ENCODE data around the gene KIF26A. TPM values are rescaled to one million over a fixed set of nuclear protein-coding genes. Genes with fewer than 3 reads are reported as not detected.

KIF26A gene
- total RNA-seq, 1 experiment from 2014 or later: not detected

- in situ Hi-C loops (cut with HindIII; ENCODE audit: low pct_unique_long_range_greater_than_20kb, low sequenced_read_pairs): no loop called here
- no peak for DNase-seq (ENCODE audit: low read depth)
These were observed 18.1 kb upstream of the KIF26A start for GRCh38 chr14:104120281-104120741.

GRCh38 chr14:104121142-104121541 lies 17.2 kb upstream of the KIF26A start:
- no peak for DNase-seq (ENCODE audit: low read depth)
- in situ Hi-C loops (cut with HindIII; ENCODE audit: low pct_unique_long_range_greater_than_20kb, low sequenced_read_pairs): no loop called here

GRCh38 chr14:104123879-104124278 lies 14.5 kb upstream of the KIF26A start:
- in situ Hi-C loops (cut with HindIII; ENCODE audit: low pct_unique_long_range_greater_than_20kb, low sequenced_read_pairs): no loop called here
- DNase-seq (ENCODE audit: low read depth): no peak

DNA sequence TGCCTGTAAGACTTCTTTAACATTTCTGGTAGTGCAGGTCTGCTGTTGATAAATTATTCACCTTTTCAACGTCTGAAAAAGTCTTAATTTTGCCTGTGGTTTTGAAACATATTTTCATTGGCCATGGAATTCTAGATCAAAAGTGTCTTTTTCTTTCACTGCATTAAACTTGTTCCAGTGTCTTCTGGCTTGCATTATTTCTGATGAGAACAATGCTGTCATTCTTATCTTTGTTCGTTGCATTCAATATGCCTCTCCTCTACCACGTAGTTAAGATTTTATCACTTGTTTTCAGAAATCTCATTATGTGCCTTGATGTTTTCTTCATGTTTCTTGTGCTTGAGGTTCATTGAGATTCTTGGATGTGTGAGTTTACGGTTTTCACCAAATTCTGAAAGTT lies 13.4 kb upstream of the KIF26A start:
- in situ Hi-C loops (cut with HindIII; ENCODE audit: low pct_unique_long_range_greater_than_20kb, low sequenced_read_pairs): no loop called here
- DNase-seq (ENCODE audit: low read depth): no peak

DNA sequence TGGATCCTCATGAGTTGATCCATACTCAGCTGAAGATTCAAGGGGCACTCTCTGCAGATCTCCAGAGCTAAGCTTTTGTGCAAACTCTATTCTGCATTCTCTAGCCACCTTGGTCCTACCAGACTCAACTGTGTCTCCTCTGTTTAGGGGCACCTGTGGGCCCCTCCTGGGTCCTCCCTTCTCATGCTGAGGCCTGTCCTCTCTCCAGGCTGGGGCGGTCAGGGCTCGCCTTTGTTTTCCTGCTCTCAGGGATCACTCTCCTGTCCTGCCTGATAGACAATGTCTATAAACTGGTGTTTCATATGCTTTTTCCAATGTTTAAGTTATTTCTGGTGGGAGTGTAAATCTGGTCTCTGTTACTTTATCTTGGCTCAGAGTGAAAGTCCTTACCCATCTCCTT lies 11.6 kb upstream of the KIF26A start:
- no peak for DNase-seq (ENCODE audit: low read depth)
- in situ Hi-C loops (cut with HindIII; ENCODE audit: low pct_unique_long_range_greater_than_20kb, low sequenced_read_pairs): no loop called here

GRCh38 chr14:104128981-104129380 lies 9.4 kb upstream of the KIF26A start:
- DNase-seq (ENCODE audit: low read depth): no peak
- in situ Hi-C loops (cut with HindIII; ENCODE audit: low pct_unique_long_range_greater_than_20kb, low sequenced_read_pairs): no loop called here

- DNase-seq (ENCODE audit: low read depth): no peak
- in situ Hi-C loops (cut with HindIII; ENCODE audit: low pct_unique_long_range_greater_than_20kb, low sequenced_read_pairs): no loop called here
These were observed 8.8 kb upstream of the KIF26A start for GRCh38 chr14:104129556-104129955.

GRCh38 chr14:104130974-104131651 lies 7.3 kb upstream of the KIF26A start:
- in situ Hi-C loops (cut with HindIII; ENCODE audit: low pct_unique_long_range_greater_than_20kb, low sequenced_read_pairs): no loop called here
- DNase-seq (ENCODE audit: low read depth): peak; percentile 14

DNA sequence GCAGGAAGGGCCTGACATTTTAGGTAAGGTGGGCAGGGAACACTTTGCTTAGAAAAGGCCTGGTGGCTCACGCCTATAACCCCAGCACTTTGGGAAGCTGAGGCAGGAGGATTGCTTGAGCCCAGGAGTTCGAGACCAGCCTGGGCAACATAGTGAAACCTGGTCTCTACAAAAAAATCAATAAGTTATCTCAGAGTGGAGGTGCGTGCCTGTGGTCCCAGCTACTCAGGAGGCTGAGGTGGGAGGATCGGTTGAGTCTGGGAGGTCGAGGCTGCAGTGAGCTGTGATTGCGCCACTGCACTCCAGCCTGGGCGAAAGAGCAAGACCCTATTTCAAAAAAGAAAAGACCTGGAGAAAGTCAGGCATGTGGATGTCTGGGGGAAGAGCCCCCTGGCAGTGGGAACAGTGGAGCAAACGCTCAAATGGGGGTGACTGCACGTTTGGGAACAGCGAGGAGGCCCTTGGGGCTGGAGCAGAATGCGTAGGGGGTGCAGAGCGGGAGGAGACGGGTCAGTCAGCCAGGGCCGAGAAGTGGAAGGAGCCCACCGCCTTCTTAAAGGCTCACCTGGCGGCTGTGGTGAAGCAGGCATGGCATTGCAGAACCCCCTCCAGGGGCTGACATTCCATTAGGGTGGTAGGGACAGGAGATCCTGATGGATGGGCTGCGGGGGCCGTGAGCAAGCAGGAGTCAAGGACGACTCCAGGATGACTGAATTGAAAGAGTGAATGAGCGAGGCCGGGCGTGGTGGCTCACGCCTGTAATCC lies 6.2 kb upstream of the KIF26A start:
- in situ Hi-C loops (cut with HindIII; ENCODE audit: low pct_unique_long_range_greater_than_20kb, low sequenced_read_pairs): no loop called here
- DNase-seq (ENCODE audit: low read depth): no peak

DNA sequence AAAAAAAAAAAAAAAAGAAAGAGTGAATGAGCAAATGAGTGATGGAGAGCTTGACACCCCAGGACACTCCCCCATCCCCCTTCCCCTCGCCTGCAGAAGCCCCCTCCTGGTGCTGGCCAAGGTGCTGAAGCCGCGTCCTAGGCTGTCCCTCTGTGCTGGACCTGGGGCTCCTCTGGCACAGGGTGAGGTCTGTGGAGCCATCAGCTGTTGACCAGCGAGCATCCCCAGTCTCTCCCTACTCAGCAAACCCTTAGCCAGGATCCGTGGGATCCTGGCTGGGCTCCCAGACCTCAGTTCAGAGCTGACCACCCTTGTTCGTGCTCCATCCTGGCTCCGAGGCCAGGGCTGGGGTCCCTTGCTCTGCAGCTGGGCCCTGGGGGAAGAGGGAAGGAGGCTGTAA lies 5.4 kb upstream of the KIF26A start:
- in situ Hi-C loops (cut with HindIII; ENCODE audit: low pct_unique_long_range_greater_than_20kb, low sequenced_read_pairs): no loop called here
- no peak for DNase-seq (ENCODE audit: low read depth)

DNA sequence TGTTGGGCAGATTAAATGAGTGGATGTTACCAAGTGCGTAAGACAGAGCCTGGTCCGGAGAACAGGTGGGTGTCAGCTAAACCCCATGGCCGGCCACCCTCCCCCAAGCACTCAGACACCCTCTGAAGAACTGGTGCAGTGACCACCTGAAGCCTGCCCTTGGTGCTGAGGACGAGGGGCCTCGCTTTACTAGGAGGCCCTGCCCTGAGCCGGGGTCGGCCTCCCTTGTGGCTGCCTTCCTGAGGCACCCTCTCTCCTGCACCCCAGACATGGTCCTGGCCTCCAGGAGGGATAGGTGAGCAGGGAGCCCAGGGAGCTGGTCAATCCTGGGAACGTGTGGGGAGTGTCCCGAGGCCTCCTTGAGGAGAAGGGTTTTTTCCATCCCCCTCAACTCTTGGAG lies 4.9 kb upstream of the KIF26A start:
- no peak for DNase-seq (ENCODE audit: low read depth)
- in situ Hi-C loops (cut with HindIII; ENCODE audit: low pct_unique_long_range_greater_than_20kb, low sequenced_read_pairs): no loop called here

DNA sequence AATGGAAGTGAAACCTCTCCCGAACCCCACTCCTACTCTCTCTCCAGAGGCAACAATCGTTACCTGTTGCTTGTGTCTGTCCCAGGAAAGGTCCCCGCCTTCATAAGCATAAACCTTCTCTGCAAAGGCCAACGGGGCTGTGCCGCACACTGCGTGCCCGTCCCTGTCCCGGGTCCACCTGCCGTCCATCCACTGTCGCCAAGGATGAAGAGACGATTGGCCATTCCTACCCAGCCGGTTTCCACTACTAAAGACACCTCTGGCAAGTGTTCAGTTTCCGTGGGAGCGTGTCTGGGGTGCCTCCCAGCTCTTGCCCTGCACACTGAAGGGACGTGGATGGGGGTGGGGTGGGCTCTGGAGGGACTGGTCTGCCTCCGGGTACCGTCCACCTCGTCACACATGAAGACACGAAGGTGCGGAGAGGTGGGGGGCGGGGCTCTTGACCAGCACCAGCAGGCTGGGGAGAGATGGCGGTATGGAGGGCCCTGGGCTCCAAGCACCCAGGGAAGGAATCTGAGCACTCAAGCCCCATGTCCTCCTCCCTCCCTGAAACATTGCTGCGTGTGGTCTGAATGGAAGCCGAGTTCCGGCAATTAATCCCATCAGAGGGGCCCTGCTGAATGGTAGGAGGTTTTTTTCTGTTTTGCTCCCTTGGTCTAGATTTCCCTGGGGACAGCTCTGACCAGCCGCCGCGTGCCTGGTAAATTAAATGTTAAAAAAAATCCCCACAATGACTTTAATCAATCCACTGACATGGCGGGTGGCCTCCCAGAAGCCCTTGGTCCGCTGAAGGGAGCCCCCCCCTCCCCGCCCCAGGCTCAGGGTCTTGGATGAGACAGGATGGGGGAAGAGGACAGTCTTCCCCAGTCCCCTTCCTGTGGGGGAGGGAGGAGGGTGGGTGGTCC lies 4.1 kb upstream of the KIF26A start:
- DNase-seq (ENCODE audit: low read depth): no peak
- in situ Hi-C loops (cut with HindIII; ENCODE audit: low pct_unique_long_range_greater_than_20kb, low sequenced_read_pairs): no loop called here

- in situ Hi-C loops (cut with HindIII; ENCODE audit: low pct_unique_long_range_greater_than_20kb, low sequenced_read_pairs): no loop called here
- DNase-seq (ENCODE audit: low read depth): no peak
These were observed 3.1 kb upstream of the KIF26A start for GRCh38 chr14:104135121-104135903.

DNA sequence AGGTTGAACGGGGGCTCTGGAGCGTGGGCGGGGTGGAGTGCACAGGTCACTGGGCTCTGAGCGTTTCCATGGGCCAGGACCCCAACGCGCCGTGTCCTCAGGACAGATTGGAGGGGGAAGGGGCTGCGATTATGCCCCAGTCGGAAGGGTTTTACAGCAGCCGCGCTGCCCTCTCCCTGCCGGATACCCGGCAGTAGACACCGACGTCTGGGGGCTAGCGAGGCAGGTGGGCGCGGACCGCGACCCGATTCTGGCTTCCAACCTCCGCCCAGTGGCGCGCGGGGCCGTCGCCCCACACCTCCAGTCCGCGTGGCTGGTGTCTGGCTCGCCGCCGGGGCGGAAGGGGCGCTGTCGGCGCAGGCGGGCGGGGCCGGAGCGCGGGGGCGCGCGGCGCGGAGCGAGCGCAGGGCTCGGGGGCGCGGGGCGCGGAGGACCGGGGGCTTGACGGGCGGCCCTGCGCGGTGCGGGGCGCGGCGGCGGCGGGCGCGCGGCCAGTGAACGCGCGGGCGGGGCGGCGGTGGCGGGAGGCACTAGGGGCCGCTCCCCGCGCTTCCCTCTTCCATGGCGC lies 2.4 kb upstream of the KIF26A start:
- DNase-seq (ENCODE audit: low read depth): no peak
- in situ Hi-C loops (cut with HindIII; ENCODE audit: low pct_unique_long_range_greater_than_20kb, low sequenced_read_pairs): no loop called here

GRCh38 chr14:104136472-104137296 lies 1.7 kb upstream of the KIF26A start:
- no peak for DNase-seq (ENCODE audit: low read depth)
- in situ Hi-C loops (cut with HindIII; ENCODE audit: low pct_unique_long_range_greater_than_20kb, low sequenced_read_pairs): no loop called here

DNA sequence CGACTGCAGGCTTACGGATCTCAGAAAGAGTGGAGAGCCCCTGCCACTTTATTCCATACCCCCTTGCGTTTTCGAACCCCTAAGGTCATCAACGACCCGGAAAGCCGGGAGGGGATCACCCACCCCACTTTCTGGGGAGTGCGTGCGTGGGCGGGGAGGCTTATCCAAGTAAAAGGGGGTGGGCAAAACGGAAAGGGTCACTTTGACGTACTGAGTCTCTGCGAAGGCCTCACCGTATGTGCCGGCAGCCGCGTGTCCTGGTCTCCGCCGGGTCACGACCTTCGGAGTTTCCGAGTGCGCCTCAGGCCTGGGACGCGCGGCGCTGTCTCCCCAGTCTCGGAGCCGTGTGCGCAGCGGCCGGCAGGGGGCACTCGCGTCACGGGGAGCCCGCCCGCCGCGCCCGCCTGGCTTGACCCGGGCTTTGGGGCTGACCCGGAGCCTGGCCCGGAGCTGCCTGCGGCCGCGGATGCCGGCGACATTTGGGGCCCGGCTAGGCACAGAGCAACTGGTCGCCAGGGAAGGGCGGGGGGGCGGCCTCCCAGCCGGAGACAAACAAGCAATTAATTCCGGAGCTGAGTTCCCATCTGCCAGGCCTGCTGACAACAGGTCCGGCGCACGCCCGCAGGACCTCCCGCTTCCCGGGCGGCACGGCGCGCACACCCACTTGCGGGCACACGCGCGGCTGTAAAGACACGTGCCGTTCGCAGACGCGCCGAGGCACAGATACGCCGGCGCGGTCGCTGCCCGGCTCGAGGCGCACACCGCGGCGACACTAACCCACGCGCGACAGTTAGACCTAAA lies 890 bp upstream of the KIF26A start:
- DNase-seq (ENCODE audit: low read depth): peak; percentile 15
- in situ Hi-C loops (cut with HindIII; ENCODE audit: low pct_unique_long_range_greater_than_20kb, low sequenced_read_pairs): no loop called here

Measured in Caki2 (cell line).